DND-41 (cell line): Measurements from ENCODE around the gene FERMT2.

ENCODE experiments used
- ATAC-seq: fragments of 200-7000 bp; cut with Tn5 transposase; 3 replicates; pipeline ENCODE4 v1.9.1; 2021; ENCODE audit warnings: low read depth; ENCODE audit not compliant: insufficient read depth
- DNase-seq: peaks from one replicate; pipeline ENCODE4 v3.0.0-alpha.2; 2020
- H2AFZ ChIP-seq: 2 replicates; pipeline ENCODE4 v1.6.0; 2012; ENCODE audit warnings: low read depth, low read length
- H3K27ac ChIP-seq: 2 replicates; pipeline ENCODE4 v1.5.1; 2012; ENCODE audit warnings: low read length, inconsistent platforms
- H3K27me3 ChIP-seq: fragments of 200-600 bp; sonication (generic); 2 replicates; pipeline ENCODE4 v1.6.0; 2012; ENCODE audit warnings: low read length, mild to moderate bottlenecking, inconsistent platforms; ENCODE audit not compliant: insufficient read depth, poor library complexity
- H3K36me3 ChIP-seq: 2 replicates; pipeline ENCODE4 v1.5.1; 2012; ENCODE audit warnings: low read length, inconsistent platforms; ENCODE audit not compliant: insufficient read depth
- H3K4me1 ChIP-seq: 2 replicates; pipeline ENCODE4 v1.5.1; 2012; ENCODE audit warnings: mild to moderate bottlenecking, low read length; ENCODE audit not compliant: insufficient read depth
- H3K4me2 ChIP-seq: 2 replicates; pipeline ENCODE4 v1.6.0; 2012; ENCODE audit warnings: mild to moderate bottlenecking, moderate library complexity, low read length, inconsistent platforms; ENCODE audit not compliant: insufficient read depth
- H3K4me3 ChIP-seq, 2 experiments: fragments of 200-600 bp in 1 of 2; shearing (Covaris generic) in 1 of 2; 2 replicates each; pipeline ENCODE4 v1.5.1; 2012 to 2016; ENCODE audit warnings: inconsistent platforms in 2 of 2, low read length in 2 of 2, mild to moderate bottlenecking in 2 of 2, low read depth in 1 of 2, moderate library complexity in 1 of 2
- H3K79me2 ChIP-seq: 2 replicates; pipeline ENCODE4 v1.6.0; 2012; ENCODE audit warnings: low read length, inconsistent platforms; ENCODE audit not compliant: insufficient read depth
- H3K9ac ChIP-seq: 2 replicates; pipeline ENCODE4 v1.6.0; 2012; ENCODE audit warnings: low read depth, mild to moderate bottlenecking, inconsistent platforms, low read length, moderate library complexity
- H3K9me3 ChIP-seq: 2 replicates; pipeline ENCODE4 v1.5.1; 2012; ENCODE audit warnings: low read length, moderate library complexity, mild to moderate bottlenecking, inconsistent platforms; ENCODE audit not compliant: insufficient read depth, severe bottlenecking
- H4K20me1 ChIP-seq: 2 replicates; pipeline ENCODE4 v1.6.0; 2012; ENCODE audit warnings: low read length; ENCODE audit not compliant: insufficient read depth
- CTCF ChIP-seq: IDR thresholded peaks from 2 replicates; pipeline ENCODE4 v1.5.1; 2012; ENCODE audit warnings: borderline replicate concordance, low read length, moderate library complexity, mild to moderate bottlenecking; ENCODE audit not compliant: poor library complexity, severe bottlenecking; ENCODE audit errors: extremely low read depth
- EZH2 ChIP-seq: IDR thresholded peaks from 3 replicates; pipeline ENCODE4 v1.6.1; 2012; ENCODE audit warnings: borderline replicate concordance, low read depth, mild to moderate bottlenecking, moderate library complexity, low read length, inconsistent platforms; ENCODE audit not compliant: severe bottlenecking

FERMT2 gene

DNA sequence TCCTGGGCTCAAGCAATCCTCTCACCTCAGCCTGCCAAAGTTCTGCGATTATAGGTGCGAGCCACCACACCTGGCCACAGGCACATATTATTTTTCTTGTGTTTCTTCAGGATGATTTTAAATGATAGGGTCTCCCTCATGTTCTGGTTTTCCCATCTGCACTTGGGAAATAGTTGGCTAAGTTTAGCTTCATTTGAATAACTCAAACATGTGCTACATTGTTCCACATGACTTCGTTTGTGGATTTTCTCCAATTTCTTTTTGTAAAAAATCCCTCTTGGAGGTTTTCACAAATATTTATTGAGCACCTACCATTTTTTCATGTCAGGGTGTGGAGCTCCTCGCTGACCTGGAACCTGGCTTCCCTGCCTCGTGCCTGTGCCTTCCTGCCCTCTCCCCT is 104.3 kb downstream of the FERMT2 start:
- Histone ChIP-seq H3K4me1 (no peaks in the 10 kb centered on the region), H3K4me3 (no peak overlapping the region), H3K9ac (no peak overlapping the region), H3K27me3 (no peaks in the 10 kb centered on the region), H2AFZ (no peak overlapping the region; the same call in 1 of the 2 replicates), H4K20me1 (no peaks in the 10 kb centered on the region), H3K27ac (no peak overlapping the region), H3K4me2 (no peak overlapping the region), H3K9me3 (no peaks in the 10 kb centered on the region), H3K79me2 (no peaks in the 10 kb centered on the region), H3K36me3 (no peaks in the 10 kb centered on the region)
- TF ChIP-seq EZH2 (no peak), CTCF (no peak)
- ATAC-seq, result no peak
- no peak for DNase-seq

DNA sequence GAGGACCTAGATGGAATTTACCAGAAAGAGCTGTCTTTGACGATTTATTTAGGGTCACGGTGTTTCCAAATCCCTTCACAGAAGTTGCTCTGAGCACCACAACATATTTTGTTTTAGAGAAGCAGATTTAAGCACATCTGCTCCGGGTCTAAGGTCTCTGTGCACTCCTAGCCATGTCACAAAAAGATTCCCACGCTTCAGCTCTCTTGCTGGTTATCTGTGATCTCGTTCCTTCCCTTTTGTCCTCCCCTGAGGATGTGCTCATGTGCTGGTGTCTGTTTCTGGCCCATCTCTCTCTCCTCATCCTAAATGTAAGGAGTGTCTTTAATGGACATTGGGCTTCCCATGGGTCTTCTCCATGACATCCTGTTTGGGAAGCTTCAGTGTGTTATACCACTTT is 105.8 kb downstream of the FERMT2 start:
- no peaks in the 10 kb centered on the region for H3K9me3 ChIP-seq
- H3K4me1 ChIP-seq, result no peaks in the 10 kb centered on the region
- H3K79me2 ChIP-seq, result no peaks in the 10 kb centered on the region
- no peak overlapping the region for H3K27ac ChIP-seq
- ATAC-seq, result no peak; the same call in 2 of the 3 replicates
- no peak overlapping the region for H3K4me2 ChIP-seq
- TF ChIP-seq EZH2 (no peak), CTCF (no peak)
- no peaks in the 10 kb centered on the region for H3K36me3 ChIP-seq
- H4K20me1 ChIP-seq, result no peaks in the 10 kb centered on the region
- H2AFZ ChIP-seq, result no peak overlapping the region
- no peak overlapping the region for H3K4me3 ChIP-seq
- no peak overlapping the region for H3K9ac ChIP-seq
- DNase-seq, result no peak
- no peaks in the 10 kb centered on the region for H3K27me3 ChIP-seq

DNA sequence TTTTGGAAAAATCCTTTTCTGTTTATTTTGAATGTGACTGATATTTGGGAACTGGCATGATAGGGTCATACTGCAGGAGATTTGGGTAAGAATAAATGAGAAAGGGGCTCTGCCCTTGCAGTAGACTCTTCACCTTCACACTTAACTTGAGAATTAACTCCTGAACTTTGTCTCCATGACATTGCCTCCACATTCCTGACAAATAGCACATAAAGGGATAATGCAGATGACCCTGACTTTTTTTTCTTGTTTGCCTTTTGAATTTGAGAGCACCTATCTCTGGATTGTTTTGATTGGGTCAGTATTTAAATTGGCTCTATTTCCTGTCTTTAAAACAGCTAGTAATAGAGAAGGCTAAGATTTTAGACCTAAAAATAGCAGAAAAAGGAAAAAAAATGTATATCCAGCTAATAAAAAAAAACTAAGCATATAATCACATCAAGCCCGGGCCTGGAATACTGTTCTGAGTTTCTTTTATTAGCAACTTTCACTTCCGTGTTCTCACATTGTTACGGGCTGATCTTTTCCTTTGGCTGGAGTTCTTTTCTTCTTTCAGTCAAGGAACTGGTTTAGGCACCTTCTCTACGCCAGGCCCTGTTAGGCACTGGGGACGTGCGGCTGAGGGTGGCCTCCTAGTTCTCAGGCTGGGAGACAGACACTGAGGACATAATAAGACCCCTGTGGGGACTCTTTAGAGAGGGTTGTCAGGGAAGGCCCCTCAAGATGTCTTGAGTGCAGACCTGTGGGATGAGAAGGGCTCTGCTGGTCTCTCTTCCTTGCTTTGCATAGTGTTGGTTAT is 106.4 kb downstream of the FERMT2 start:
- Histone ChIP-seq H4K20me1 (no peaks in the 10 kb centered on the region), H3K4me2 (no peak overlapping the region), H3K4me1 (no peaks in the 10 kb centered on the region), H3K4me3 (no peak overlapping the region), H3K36me3 (no peaks in the 10 kb centered on the region), H3K27ac (no peak overlapping the region), H2AFZ (no peak overlapping the region; the same call in 1 of the 2 replicates), H3K27me3 (no peaks in the 10 kb centered on the region), H3K79me2 (no peaks in the 10 kb centered on the region), H3K9ac (no peak overlapping the region), H3K9me3 (no peaks in the 10 kb centered on the region)
- ATAC-seq (no peak), DNase-seq (no peak)
- no peak for TF ChIP-seq EZH2
- TF ChIP-seq CTCF, result no peak
